ENCODE results near the gene MAGEB4. TPM values are rescaled to one million over a fixed set of nuclear protein-coding genes. Genes with fewer than 3 reads are reported as not detected.
"Not testable (repeated sequence)": the region's sequence is repeated elsewhere in the genome, so short reads cannot be mapped to it uniquely, and the experiment has no call there.

MAGEB4 gene, protein sequence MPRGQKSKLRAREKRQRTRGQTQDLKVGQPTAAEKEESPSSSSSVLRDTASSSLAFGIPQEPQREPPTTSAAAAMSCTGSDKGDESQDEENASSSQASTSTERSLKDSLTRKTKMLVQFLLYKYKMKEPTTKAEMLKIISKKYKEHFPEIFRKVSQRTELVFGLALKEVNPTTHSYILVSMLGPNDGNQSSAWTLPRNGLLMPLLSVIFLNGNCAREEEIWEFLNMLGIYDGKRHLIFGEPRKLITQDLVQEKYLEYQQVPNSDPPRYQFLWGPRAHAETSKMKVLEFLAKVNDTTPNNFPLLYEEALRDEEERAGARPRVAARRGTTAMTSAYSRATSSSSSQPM
- total RNA-seq: not detected

DNA sequence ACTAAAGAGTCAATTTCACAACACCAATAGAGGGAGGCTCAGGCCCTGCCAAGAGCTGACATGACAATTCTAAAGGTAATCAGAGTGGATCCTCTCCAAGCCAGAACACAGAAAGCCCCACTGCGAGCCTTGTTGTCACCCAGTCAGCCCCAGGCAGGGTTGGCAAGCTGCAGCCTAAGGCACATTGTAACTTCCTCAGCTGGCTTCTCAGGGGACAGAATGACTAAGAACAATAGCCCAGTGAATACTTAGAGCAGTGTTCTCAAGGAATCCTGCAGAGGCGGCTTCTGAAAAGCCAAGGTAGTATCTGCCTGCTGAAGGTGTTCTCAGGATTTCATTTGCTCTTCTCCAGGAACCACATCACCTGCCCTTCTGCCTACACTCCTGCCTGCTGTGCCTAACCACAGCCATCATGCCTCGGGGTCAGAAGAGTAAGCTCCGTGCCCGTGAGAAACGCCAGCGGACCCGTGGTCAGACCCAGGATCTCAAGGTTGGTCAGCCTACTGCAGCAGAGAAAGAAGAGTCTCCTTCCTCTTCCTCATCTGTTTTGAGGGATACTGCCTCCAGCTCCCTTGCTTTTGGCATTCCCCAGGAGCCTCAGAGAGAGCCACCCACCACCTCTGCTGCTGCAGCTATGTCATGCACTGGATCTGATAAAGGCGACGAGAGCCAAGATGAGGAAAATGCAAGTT, at the start of gene MAGEB4:
Gene MAGEB4 (plus strand): TSS at position 277 of the 692 bp plus-strand sequence. CDS start 136 bp downstream, at position 413.
- no peak for DNase-seq

DNA sequence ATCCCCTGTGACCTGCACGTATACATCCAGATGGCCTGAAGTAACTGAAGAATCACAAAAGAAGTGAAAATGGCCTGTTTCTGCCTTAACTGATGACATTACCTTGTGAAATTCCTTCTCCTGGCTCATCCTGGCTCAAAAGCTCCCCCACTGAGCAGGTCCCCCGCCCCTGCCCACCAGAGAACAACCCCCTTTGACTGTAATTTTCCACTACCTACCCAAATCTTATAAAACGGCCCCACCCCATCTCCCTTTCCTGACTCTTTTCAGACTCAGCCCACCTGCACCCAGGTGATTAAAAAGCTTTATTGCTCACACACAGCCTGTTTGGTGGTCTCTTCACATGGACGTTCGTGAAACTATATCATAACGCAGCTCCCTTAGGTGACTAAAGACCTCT, 47.9 kb upstream of the MAGEB4 start:
- DNase-seq: not testable (repeated sequence)

DNA sequence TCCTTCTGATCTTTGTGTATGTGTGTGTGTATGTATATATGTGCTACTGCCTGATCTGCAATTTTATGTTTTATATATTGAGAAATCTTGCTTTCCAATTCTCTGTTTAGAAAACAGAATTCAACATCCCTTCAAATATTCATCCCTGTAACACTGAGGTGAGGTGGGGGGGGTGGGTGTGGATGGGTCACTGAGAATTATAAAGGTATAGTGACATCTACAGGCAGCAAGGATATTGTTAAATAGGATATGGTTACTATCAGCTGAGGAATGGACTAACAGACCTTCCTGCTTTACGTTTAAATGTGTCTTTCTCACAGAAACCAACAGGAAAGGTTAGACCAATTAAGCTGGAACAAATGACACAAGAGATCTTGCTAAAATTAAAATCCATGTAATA, 45.5 kb upstream of the MAGEB4 start:
- no peak for DNase-seq

DNA sequence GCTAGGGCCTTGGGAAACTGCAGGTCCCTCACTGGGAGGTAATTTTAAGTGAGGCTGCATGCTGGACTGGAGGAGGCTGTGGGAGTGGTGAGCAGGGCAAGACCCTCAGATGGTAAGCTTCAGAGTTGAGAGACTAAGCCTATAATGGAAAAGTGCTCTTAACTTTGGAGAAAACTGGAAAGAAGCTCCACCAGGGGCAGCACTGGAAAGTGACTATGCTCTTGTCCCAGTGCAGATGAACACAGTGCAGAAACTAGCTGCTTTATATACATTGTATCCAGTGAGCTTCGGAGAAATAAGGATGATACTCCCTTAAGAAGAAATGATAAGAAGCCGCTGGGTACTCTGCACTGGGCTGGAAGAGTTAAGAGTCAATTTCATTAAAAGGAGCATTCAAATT, 29.6 kb upstream of the MAGEB4 start:
- DNase-seq: no peak

DNA sequence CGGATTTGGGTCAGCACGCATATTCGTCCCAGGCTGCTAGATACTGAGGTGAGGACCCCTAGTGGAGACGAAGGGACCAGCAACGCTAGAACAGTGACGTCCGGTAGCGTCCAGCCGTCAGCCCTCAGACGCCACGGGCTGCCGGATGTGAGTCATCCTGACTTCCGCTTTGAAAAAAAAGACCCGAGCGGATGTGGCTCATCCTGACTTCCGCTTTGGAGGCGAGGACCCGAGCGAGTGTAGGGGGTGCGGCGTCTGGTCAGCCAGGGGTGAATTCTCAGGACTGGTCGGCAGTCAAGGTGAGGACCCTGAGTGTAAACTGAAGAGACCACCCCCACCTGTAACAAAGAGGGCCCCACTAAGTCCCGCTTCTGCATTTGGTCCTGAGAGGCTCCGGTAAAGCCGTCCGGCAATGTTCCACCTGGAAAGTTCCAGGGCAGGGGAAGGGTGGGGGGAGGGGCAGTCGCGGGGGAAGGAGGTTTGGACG, 26.4 kb upstream of the MAGEB4 start, which contains the start of gene MAGEB2:
Gene MAGEB2 (plus strand): TSS at position 207 of the 487 bp plus-strand sequence. CDS start 3,018 bp downstream, outside the sequence.
- DNase-seq: no peak

DNA sequence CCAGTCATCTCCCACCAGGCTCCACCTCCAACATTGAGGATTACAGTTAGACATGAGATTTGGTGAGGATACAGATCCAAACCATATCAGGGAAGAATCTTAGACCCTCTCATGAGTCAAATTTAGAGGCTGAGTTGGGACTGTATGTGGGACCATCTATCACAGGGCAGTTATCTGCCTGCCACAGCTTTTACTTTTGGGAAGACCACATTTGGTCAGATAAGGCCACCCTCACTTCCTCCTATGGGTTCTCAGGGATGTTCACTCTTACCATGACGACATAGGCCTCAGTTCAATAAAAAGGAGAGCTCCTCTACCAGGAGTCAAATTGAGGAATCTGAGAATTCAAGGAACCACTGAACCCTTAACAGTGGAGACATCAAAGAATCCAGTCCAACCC, 24.3 kb upstream of the MAGEB4 start:
- no peak for DNase-seq

DNA sequence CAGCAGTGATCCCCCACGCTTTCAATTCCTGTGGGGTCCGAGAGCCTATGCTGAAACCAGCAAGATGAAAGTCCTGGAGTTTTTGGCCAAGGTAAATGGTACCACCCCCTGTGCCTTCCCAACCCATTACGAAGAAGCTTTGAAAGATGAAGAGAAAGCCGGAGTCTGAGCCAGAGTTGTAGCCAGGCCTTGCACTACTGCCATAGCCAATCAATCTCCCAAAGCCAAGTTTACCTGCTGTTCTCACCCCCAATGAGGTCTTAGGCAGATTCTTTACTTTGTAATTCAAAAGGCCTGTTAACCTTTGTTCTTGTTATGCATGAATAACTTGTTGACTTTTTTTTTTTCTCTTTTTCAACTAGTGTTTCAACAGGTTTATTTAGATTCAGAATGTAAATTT, 22.4 kb upstream of the MAGEB4 start:
- DNase-seq: no peak

DNA sequence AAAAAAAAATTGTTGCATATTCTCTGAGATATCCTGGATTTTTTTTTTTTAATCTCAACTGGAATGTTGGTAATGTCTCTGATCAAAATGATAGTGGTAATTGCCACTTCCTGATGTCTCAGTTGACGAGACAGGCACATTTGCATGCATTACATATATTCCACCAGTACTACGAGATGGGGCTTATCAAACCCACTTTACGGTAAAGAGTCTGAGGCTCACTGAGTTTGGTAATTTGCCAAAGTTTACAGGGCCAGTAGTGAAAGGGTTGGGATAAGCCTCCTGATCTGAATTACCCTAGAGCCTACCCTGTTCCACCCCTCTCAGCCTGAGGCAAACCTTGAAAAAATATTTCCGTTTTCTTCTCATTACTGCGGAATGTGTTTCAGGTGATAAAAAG, 21.1 kb upstream of the MAGEB4 start:
- no peak for DNase-seq

DNA sequence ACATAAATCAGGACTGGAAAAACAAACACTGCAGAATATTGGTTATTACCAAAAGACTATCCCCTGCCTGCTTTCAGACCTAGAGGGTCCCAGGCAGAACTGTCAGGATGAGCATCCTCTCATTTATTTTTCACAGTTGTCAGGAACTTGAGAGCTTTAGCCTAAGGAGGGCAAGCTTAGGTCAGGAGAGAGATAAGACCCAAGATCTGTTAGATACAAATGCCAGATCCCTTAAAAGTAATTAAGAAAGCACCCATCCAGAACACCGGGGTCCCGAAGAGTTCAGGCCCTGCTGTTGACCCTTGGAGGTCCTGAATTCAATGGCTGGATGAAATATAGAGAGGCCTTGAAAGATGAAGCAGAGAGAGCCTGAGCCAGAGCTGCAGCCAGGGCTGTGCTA, 17.3 kb upstream of the MAGEB4 start:
- no peak for DNase-seq

DNA sequence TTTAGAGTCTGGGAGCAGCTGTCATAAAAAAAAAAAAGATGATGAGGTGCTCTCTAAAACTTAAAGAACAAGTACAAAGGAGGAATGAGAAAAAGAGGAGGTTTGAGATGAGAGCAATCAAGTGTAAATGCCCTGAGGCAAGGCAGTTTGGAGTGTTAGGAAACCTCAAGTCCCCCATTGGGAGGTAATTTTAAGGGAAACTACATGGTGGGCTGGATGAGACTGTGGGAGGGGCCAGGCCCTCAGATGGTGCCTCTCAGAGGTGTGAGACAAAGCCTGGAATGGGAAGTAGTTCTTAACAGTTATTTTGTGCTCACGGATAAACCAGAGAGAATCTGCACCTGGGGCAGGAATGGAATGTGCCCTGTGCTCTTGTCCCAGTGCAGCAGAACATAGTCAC, 13.3 kb upstream of the MAGEB4 start:
- DNase-seq: no peak

DNA sequence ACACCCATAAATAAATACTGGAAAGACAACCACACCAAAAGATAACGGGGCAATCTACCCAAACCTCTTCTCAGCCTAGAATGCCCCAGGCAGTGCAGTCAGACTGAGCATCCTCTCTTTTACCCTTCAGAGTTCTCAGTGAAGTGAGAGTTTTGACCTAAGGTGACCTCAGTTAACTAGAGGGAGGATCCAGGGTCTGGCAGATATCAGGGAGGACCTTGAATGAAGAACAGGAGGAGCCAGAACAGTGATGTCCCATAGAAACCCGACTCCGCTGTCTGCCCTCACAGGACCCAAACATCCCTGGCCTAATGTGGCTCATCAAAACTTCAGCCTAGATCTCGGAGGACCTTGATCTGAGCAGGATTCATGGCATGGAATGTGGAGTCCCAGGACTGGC, 11.4 kb upstream of the MAGEB4 start, which contains the start of gene MAGEB3:
Gene MAGEB3 (plus strand): TSS at position 263 of the 400 bp plus-strand sequence. CDS start 5,268 bp downstream, outside the sequence.
- no peak for DNase-seq

DNA sequence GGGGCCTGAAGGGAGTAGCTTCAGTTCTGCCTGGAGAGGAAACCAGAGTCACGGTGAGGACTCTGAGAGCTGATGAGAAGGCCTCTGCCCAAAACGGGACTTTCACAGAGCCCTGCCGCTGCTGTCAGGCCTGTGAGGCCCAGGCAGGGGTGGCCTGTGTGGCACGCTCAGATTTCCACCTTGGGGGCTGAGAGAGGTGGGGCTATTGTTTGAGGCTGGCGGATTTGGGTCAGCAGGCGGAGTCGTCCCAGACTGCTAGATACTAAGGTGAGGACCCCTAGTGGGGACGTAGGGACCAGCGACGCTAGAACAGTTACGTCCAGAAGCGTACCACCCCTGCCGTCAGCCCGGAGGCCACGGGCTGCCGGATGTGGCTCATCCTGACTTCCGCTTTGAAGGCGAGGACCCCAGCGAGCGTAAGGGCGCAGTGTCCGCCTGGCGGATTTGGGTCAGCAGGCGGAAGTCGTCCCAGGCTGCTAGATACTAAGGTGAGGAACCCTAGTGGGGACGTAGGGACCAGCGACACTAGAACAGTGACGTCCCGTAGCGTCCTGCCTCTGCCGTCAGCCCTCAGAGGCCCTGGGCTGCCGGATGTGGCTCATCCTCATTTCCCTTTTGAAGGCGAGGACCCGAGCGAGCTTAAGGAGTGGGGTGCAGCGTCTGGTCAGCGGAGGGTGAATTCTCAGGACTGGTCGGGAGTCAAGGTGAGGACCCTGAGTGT, 5.1 kb downstream of the MAGEB4 start, which contains the start of gene MAGEB1:
Gene MAGEB1 (plus strand): TSS at position 378 of the 721 bp plus-strand sequence. CDS start 3,348 bp downstream, outside the sequence.
- no peak for DNase-seq

DNA sequence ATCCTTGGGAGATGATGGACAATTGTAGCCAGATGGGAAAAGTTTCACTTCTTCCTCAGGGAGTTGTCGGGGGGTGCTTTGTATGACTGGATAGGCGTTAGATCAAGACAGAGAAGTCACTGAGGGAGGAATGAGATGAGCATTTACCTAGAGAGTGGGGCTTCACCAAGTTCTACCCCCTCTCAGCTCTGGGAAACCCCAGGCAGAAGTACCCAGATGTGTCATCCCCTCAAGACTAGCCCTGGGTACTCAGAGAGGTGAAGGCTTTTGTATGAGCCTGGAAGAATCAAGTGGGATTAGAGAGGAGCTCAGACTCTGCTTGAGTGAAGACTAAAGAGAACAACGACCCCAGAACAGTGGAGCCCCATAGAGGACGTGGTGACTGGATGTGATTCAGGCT, 7.1 kb downstream of the MAGEB4 start:
- no peak for DNase-seq

DNA sequence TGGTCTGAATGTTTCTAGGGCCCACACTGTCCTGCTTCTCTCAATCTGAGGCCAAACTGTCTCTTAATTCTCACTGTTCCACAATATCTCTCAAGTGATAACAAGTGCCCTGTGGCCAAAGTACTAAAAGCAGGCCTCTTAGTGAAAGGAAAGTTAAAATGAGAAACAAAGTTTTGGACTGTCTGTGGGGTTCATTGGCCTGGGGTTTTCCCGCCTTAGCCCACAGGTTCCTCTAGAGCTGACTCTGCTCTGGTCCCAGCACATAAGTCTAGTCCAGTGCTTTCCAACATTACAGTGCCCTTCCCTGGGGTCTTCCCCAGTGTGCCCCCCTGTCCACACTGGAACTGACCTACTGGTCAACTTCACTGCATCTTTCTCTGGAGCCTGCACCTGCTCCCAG, 11.5 kb downstream of the MAGEB4 start:
- DNase-seq: no peak

DNA sequence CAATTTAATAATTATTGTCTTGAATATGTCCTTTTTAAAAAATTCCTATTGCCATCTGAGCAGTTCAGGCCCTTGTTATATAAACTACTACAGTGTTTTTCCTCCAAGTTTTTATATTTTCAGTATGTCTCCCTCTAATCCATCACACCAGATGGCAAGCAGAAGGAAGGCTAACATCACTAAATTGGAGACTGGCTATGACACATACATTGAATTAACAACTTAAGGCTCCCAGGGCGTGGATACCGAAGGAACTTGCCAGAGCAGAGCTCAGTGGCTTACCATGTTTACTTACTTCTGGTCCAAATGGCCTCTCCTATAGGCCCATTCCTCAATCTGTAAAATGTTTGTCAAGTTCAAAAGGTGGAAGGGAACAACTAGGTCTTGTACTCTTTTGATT, 18.1 kb downstream of the MAGEB4 start:
- no peak for DNase-seq

DNA sequence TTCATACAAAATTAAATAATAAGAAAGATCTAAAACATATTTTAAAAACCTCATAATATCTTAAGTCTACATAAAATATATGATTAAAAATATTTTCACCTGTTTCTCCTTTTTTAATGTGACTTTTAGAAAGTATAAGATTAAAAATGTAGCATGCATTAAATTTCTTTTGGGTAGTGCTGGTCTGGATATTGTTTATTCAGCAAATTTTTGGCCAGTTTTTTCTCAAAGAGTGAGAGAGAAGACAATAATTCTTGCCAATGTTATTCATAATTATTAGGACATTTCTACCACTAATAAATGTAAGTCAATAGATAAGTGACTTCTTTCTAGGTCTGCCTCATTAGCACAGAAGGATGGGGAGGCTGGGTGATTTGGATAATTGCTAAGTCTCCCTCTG, 19.2 kb downstream of the MAGEB4 start:
- DNase-seq: no peak

DNA sequence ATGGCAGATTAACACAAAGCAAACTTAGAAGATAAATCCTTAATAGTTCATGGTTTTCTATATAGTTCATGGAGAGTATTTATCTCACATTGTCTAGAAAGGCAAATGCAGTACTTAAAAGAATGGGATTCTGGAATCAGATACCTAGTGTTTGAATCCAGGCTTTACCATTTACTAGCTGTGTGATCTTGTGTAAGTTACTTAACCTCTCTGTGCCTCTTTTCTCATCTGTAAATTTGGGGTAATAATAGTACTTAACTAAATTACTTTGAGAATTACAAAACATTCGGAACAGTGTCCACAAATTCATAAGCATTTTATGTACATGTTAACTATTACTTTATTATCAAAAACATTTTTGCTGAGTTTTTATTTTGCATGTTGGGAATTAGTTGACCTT, 21.0 kb downstream of the MAGEB4 start:
- no peak for DNase-seq

DNA sequence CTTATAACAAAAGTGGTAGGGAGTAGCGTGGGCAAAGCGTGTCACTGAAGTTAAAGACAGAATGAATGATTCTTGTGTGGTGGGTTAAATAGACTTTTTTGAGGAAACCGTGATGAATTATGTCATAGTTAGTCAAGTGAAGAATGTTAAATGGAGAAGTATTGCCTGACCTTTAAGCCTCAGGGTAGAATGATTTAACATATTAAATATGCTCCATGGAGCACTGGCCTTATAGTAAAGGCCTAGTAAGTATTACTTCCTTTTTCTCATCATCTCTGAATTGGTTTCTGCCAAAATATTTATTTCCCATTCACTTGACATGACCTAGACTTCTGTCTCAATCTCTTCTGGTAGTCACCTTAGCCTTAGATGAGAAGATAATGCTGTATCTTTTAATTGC, 28.8 kb downstream of the MAGEB4 start:
- DNase-seq: no peak

DNA sequence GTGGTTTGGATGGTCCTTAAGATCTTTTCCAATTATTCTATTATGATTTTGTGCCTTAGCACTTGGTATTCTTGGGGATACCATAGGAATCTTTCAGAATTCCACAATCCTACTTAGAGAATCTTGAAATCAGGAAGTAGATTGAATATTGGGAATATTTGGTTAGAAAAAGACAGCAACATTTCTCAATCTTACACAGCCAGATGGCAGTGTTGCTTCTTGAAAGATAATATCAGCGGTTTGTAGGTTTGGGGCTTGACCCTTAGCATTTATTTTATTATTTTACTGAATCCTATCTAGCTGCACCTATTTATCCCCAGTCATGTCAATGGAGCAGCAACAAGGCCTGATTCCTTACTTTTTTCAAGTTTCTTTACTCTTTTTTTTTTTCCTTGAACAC, 33.7 kb downstream of the MAGEB4 start:
- peak; percentile 1 for DNase-seq

DNA sequence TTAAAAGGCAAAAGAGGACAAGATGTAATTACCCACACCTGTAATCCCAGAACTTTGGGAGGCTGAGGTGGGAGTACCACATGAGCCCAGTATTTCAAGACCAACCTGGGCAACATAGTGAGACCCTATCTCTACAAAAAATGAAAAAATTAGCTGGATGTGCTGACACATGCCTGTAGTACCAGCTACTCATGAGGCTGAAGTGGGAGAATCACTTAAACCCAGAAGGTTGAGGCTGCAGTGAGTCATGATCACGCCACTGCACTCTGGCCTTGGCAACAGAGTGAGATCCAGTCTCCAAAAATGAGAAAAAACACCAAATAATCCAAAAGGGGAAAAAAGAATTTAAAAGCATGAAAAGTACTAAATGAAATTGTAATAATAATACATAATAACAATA, 36.6 kb downstream of the MAGEB4 start:
- no peak for DNase-seq

DNA sequence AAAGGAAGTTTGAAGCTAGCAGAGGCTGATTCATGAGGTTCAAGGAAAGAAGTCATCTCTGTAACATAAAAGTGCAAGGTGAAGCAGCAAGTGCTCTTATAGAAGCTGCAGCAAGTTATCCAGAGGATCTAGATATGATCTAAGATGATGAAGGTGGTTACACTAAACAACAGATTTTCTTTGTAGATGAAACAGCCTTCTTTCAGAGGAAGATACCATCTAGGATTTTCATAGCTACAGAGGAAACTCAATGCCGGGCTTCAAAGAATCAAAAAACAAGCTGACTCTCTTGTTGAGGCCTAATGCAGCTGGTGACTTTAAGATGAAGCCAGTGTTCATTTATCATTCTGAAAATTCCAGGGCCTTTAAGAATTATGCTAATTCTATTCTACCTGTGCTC, 38.6 kb downstream of the MAGEB4 start:
- DNase-seq: no peak

DNA sequence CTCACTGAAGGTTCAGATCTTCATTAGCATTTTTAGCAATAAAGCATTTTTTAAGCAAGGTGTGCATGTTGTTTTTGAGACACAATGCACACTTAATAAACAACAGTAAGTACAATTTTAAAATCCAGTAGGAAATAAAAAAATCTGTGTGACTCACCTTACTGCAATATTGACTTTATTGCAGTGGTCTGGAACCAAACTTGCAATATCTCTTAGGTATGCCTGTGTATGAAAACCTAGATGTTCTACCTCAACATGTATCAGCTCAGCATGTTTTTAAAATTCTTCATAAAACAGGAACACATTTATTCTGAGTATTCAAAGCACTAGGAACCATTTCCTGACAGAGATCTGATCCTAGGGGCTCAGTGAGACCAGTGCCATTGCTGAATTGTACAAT, 40.7 kb downstream of the MAGEB4 start:
- DNase-seq: no peak

All from tongue (tissue), 2 donors.